ENCODE measurements around the gene NCAPD2. TPM values are rescaled to one million over a fixed set of nuclear protein-coding genes. Genes with fewer than 3 reads are reported as not detected.
"Not testable (repeated sequence)": the region's sequence is repeated elsewhere in the genome, so short reads cannot be mapped to it uniquely, and the experiment has no call there.

Gene NCAPD2
- polyA plus RNA-seq, 1 donor (not counting 4 experiments of a cell fraction or from before 2014, with no cell fraction given) = 33.7 TPM

GRCh38 chr12:6558014-6558760 is 64.3 kb downstream of the NCAPD2 start:
- H3K9ac ChIP-seq (ENCODE audit: control insufficient read depth, extremely low read depth, insufficient read depth, low read length); H4K20me1 ChIP-seq (ENCODE audit: control insufficient read depth, extremely low read depth, insufficient read depth, low read length); H3K9me3 ChIP-seq (ENCODE audit: control insufficient read depth, low read depth, low read length); DNase-seq (ENCODE audit: low read depth, low spot score); dilution Hi-C loops (cut with MboI; ENCODE audit: extremely low pct_ligation_motif_present, low sequenced_read_pairs); FAIRE-seq; H3K4me3 ChIP-seq (ENCODE audit: control insufficient read depth in 2 of 3, extremely low read depth in 1 of 3, insufficient read depth in 2 of 3, low read depth in 1 of 3, low read length in 3 of 3); H3K4me1 ChIP-seq (ENCODE audit: control insufficient read depth, extremely low read depth, insufficient read depth, low read length); H2AFZ ChIP-seq (ENCODE audit: control insufficient read depth, low read length); H3K27me3 ChIP-seq (ENCODE audit: control insufficient read depth, extremely low read depth, insufficient read depth, low read length); H3K9me1 ChIP-seq (ENCODE audit: control insufficient read depth, extremely low read depth, insufficient read depth, low read length); H3K4me2 ChIP-seq (ENCODE audit: control insufficient read depth, extremely low read depth, insufficient read depth, low read depth, low read length); H3K27ac ChIP-seq (ENCODE audit: control insufficient read depth, insufficient read depth, low read length): not testable (repeated sequence)
- Histone ChIP-seq H3K36me3 (ENCODE audit: control insufficient read depth in 2 of 2, extremely low read depth in 1 of 2, insufficient read depth in 2 of 2, low read length in 2 of 2) (peaks cover 45 to 61% of the 10 kb centered on the region in 2 experiments), H3K79me2 (ENCODE audit: control insufficient read depth, insufficient read depth, low read length) (peaks cover 16% of the 10 kb centered on the region)
- peak; percentile 43 to 56 (median 48) for TF ChIP-seq CTCF (optimal IDR thresholded peaks at IDR 0.05 in 1 of 3, IDR thresholded peaks at IDR 0.05 in 1 of 3, conservative IDR thresholded peaks at IDR 0.05 in 1 of 3; ENCODE audit: extremely low read depth in 1 of 3, insufficient read depth in 2 of 3, low read length in 3 of 3)

- Histone ChIP-seq H3K4me3 (ENCODE audit: control insufficient read depth in 2 of 3, extremely low read depth in 1 of 3, insufficient read depth in 2 of 3, low read depth in 1 of 3, low read length in 3 of 3) (no peak overlapping the region), H3K9me1 (ENCODE audit: control insufficient read depth, extremely low read depth, insufficient read depth, low read length) (no peaks in the 10 kb centered on the region), H4K20me1 (ENCODE audit: control insufficient read depth, extremely low read depth, insufficient read depth, low read length) (no peaks in the 10 kb centered on the region), H3K9me3 (ENCODE audit: control insufficient read depth, low read depth, low read length) (no peaks in the 10 kb centered on the region), H3K79me2 (ENCODE audit: control insufficient read depth, insufficient read depth, low read length) (peaks cover 21% of the 10 kb centered on the region), H3K27me3 (ENCODE audit: control insufficient read depth, extremely low read depth, insufficient read depth, low read length) (no peaks in the 10 kb centered on the region), H3K4me1 (ENCODE audit: control insufficient read depth, extremely low read depth, insufficient read depth, low read length) (no peaks in the 10 kb centered on the region), H3K9ac (ENCODE audit: control insufficient read depth, extremely low read depth, insufficient read depth, low read length) (no peak overlapping the region), H3K4me2 (ENCODE audit: control insufficient read depth, extremely low read depth, insufficient read depth, low read depth, low read length) (no peak overlapping the region), H3K27ac (ENCODE audit: control insufficient read depth, insufficient read depth, low read length) (no peak overlapping the region), H2AFZ (ENCODE audit: control insufficient read depth, low read length) (no peak overlapping the region), H3K36me3 (ENCODE audit: control insufficient read depth in 2 of 2, extremely low read depth in 1 of 2, insufficient read depth in 2 of 2, low read length in 2 of 2) (peaks cover 50 to 68% of the 10 kb centered on the region in 2 experiments)
- dilution Hi-C loops (cut with MboI; ENCODE audit: extremely low pct_ligation_motif_present, low sequenced_read_pairs) = no loop called here
- TF ChIP-seq CTCF (optimal IDR thresholded peaks at IDR 0.05 in 1 of 3, IDR thresholded peaks at IDR 0.05 in 1 of 3, conservative IDR thresholded peaks at IDR 0.05 in 1 of 3; ENCODE audit: extremely low read depth in 1 of 3, insufficient read depth in 2 of 3, low read length in 3 of 3) (no peak), EZH2 (IDR thresholded peaks at IDR 0.05; ENCODE audit: low read length) (no peak)
- FAIRE-seq (no peak), DNase-seq (ENCODE audit: low read depth, low spot score) (no peak)
Observed at GRCh38 chr12:6559500-6559899, 65.6 kb downstream of the NCAPD2 start.
